AG04449 (cell line): ENCODE measurements around the gene ADAMTSL1.

Experiments
- CTCF ChIA-PET: fragments of 350-600 bp; formaldehyde crosslinking; extraction: SDS; loops from one replicate; lab custom pipeline; 2021; ENCODE audit warnings: antibody characterized with exemption; lab: Yijun Ruan, JAX
- POLR2A ChIA-PET: fragments of 400-600, 350-600 bp; formaldehyde crosslinking; extraction: SDS; loops from one replicate; lab custom pipeline; 2020; ENCODE audit warnings: antibody characterized with exemption, inconsistent platforms; lab: Yijun Ruan, JAX
- DNase-seq: peaks from one replicate; pipeline ENCODE4 v3.0.0-alpha.2; 2010; ENCODE audit warnings: low read depth, low spot score
- H3K4me3 ChIP-seq: 2 replicates; pipeline ENCODE4 v1.5.1; 2011; ENCODE audit warnings: low read depth, mild to moderate bottlenecking, control low read depth, low read length
- TF ChIP-seq, protein P1 (sequence below): IDR thresholded peaks from one replicate; pipeline ENCODE4 v1.5.1; 2011; ENCODE audit warnings: mild to moderate bottlenecking, moderate library complexity, low read length, control low read depth, inconsistent platforms; ENCODE audit not compliant: insufficient read depth; ENCODE audit errors: missing control alignments

Gene ADAMTSL1

GRCh38 chr9:18688581-18689565 is 214.9 kb downstream of the ADAMTSL1 start:
- POLR2A ChIA-PET: no interaction called here
- CTCF ChIA-PET: interaction anchor here (1.1 to 1.3 kb wide), 2 partner anchors 8 to 22 kb away, joined by 3 read pairs; no protein-coding TSS in a partner anchor
- TF ChIP-seq, protein P1, sequence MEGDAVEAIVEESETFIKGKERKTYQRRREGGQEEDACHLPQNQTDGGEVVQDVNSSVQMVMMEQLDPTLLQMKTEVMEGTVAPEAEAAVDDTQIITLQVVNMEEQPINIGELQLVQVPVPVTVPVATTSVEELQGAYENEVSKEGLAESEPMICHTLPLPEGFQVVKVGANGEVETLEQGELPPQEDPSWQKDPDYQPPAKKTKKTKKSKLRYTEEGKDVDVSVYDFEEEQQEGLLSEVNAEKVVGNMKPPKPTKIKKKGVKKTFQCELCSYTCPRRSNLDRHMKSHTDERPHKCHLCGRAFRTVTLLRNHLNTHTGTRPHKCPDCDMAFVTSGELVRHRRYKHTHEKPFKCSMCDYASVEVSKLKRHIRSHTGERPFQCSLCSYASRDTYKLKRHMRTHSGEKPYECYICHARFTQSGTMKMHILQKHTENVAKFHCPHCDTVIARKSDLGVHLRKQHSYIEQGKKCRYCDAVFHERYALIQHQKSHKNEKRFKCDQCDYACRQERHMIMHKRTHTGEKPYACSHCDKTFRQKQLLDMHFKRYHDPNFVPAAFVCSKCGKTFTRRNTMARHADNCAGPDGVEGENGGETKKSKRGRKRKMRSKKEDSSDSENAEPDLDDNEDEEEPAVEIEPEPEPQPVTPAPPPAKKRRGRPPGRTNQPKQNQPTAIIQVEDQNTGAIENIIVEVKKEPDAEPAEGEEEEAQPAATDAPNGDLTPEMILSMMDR: no peak
- no peak for DNase-seq
- H3K4me3 ChIP-seq: no peak overlapping the region

DNA sequence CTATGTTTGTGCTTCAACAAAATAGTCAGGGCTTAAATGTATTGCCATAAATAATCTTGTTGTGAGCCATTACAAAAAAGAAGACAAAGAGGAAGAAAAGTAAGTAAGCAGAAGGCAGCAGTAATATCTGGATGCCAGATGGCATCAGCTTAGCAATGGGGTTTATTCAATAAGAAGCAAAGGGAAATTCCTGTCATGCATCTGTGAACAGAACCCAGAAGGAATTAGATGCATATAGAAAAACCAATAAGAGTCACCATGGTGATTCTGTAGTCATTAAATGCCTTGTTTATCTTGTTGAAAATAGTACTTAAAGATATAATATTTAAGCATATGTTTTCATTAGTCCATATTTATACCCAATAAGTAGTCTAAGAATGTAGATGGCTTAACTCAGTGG is 216.0 kb downstream of the ADAMTSL1 start:
- ChIA-PET POLR2A (no interaction called here), CTCF (interaction anchor here (1.1 to 1.3 kb wide), 2 partner anchors 9 to 23 kb away, joined by 3 read pairs; no protein-coding TSS in a partner anchor)
- TF ChIP-seq, protein P1: no peak
- DNase-seq: peak; percentile 36
- no peak overlapping the region for H3K4me3 ChIP-seq

DNA sequence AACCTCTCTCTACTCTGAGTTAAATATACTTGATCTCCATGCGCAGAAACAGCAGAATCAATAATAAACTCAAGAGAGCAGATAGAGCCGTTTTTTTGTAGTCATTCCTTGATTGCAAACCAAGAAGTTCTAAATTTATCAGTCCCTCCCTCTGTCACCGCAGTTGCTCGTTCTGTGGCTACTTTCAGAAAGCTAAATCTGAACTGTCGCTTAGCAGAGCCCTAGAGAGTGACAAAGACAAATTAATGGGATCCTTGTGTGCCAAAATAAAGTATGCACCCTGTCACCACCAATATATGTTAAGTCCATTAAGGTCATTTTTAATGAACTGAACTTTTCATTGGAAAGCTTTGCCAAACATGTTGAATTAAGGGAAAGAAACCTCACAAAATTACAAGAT is 218.3 kb downstream of the ADAMTSL1 start:
- no peak overlapping the region for H3K4me3 ChIP-seq
- TF ChIP-seq, protein P1: no peak
- ChIA-PET POLR2A (no interaction called here), CTCF (interaction anchor here (1.7 kb wide), 1 partner anchor 250 kb away, joined by 5 read pairs; no protein-coding TSS in a partner anchor)
- DNase-seq: no peak

GRCh38 chr9:18692962-18693361 is 219.0 kb downstream of the ADAMTSL1 start:
- no peak overlapping the region for H3K4me3 ChIP-seq
- CTCF ChIA-PET: interaction anchor here (1.7 kb wide), 1 partner anchor 251 kb away, joined by 5 read pairs; no protein-coding TSS in a partner anchor
- POLR2A ChIA-PET: no interaction called here
- no peak for DNase-seq
- TF ChIP-seq, protein P1: no peak

DNA sequence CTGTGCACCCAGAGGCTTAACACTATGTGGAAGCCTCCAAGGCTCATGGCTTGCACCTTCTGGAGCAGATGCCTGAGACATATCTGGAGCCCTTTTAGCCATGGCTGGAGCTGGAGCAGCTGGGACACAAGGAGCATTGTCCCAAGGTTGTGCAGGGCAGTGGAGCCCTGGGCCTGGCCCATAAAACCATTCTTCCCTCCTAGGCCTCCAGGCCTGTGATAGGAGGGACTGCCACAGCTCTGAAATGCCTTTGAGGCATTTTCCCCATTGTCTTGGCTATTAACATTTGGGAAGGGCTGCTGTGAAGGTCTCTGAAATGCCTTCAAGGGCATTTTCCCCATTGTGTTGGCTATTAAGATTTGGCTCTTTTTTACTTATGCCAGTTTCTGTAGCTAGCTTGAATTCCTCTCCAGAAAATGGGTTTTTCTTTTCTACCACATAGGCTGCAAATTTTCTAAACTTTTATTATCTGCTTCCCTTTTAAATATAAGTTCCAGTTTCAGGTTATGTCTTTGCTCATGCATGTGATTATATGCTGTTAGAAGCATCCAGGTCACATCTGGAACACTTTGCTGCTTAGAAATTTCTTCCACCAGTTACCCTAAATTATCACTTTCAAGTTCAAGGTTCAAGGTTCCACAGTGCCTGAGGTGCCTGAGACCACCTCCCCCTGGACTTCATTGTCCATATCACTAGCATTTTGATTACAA is 221.2 kb downstream of the ADAMTSL1 start:
- no peak for DNase-seq
- POLR2A ChIA-PET: no interaction called here
- TF ChIP-seq, protein P1: no peak
- CTCF ChIA-PET: no interaction called here
- H3K4me3 ChIP-seq: no peak overlapping the region
